Measurements from ENCODE around the gene AOC1.

AOC1 gene

GRCh38 chr7:150910996-150911422 is 58.7 kb downstream of the AOC1 start:
- no peak for DNase-seq (ENCODE audit: low read depth)
- no peak overlapping the region for H3K4me3 ChIP-seq (ENCODE audit: control insufficient read depth, low read depth, low read length)
- TF ChIP-seq CTCF (IDR thresholded peaks at IDR 0.05; ENCODE audit: control insufficient read depth, insufficient read depth, low read depth, low read length, missing control alignments) = no peak
